ENCODE data around the gene TP53AIP1. TPM values are rescaled to one million over a fixed set of nuclear protein-coding genes. Genes with fewer than 3 reads are reported as not detected.
A peak's percentile ranks its signal among the peaks of the same experiment; 100 is the strongest.

Gene TP53AIP1
- total RNA-seq, 1 donor from 2014 or later: not detected

DNA sequence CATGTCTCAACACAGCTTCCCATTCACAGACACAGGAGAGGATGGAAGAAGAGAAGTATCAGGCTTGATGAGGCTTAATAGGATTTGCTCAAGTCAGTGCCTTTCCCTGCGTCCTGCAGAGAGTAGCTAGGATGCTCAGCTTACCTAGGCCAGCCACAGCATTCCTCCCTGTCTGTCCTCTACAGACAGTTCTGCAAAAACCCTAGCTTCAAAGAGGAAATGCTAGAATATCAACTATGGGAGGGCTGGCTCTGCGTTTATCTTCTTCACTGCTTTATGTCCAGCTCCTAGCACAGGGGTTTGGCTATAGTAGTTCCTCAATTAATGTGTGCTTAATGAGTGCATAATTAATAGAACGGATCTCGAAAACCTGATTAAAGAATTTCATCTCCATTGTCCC is 35.1 kb downstream of the TP53AIP1 start:
- Histone ChIP-seq H3K27ac (replicated peaks) (peak overlapping the region; percentile 36), H3K9me3 (replicated peaks) (no peaks in the 10 kb centered on the region), H3K27me3 (ENCODE audit: low read depth) (peaks cover 12% of the 10 kb centered on the region), H3K4me3 (no peak overlapping the region), H3K4me1 (peaks cover 43% of the 10 kb centered on the region), H3K36me3 (no peaks in the 10 kb centered on the region)
- intact Hi-C loops (cut with micrococcal nuclease): no loop called here
- no peak for DNase-seq
- TF ChIP-seq, protein P1, sequence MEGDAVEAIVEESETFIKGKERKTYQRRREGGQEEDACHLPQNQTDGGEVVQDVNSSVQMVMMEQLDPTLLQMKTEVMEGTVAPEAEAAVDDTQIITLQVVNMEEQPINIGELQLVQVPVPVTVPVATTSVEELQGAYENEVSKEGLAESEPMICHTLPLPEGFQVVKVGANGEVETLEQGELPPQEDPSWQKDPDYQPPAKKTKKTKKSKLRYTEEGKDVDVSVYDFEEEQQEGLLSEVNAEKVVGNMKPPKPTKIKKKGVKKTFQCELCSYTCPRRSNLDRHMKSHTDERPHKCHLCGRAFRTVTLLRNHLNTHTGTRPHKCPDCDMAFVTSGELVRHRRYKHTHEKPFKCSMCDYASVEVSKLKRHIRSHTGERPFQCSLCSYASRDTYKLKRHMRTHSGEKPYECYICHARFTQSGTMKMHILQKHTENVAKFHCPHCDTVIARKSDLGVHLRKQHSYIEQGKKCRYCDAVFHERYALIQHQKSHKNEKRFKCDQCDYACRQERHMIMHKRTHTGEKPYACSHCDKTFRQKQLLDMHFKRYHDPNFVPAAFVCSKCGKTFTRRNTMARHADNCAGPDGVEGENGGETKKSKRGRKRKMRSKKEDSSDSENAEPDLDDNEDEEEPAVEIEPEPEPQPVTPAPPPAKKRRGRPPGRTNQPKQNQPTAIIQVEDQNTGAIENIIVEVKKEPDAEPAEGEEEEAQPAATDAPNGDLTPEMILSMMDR (IDR thresholded peaks at IDR 0.05; ENCODE audit: borderline replicate concordance): no peak

DNA sequence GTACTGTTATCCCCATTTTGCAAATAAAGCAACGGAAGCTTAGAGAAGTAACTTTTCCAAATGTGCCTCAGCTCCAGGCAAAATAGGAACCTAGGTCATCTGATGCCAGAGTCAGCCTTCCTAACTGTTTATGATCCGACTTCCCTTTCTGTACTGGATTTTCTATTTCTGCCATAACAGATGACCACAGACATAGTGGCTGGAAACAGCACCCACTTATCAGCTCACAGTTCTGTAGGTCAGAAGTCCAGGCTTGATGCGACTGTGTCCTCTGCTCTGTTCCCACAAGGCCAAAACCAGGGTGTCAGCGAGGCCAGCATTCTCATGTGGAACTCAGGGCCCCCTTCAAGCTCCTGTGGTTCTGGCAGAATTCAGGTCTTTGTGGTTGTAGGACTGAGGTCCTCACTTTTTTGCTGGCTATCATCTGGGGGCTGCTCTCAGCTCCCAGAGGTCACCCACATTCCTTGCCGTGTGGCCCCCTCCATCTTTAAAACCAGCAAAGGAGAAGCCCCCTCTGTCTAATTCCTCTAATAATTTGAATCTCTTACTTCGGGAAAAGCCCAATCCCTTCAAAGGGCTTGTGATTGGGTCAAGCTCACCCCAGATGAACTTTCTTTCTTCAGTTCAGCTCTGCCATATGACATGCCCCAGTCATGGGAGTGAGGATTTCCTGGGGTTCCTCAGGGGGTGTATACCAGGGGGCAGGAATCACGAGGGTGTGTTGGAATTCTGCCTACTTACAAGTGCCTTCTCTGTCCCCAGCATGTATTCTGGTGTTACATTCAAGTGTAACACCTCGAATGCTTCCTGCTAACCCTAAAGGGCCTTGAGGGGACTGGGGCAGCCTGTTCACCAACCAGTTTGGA is 36.3 kb downstream of the TP53AIP1 start:
- no peak for DNase-seq
- Histone ChIP-seq H3K4me3 (peak overlapping the region; percentile 74), H3K27ac (replicated peaks) (peak overlapping the region; percentile 73), H3K9me3 (replicated peaks) (no peaks in the 10 kb centered on the region), H3K36me3 (no peaks in the 10 kb centered on the region), H3K27me3 (ENCODE audit: low read depth) (peaks cover 12% of the 10 kb centered on the region), H3K4me1 (peaks cover 43% of the 10 kb centered on the region)
- intact Hi-C loops (cut with micrococcal nuclease): no loop called here
- TF ChIP-seq, protein P1 (IDR thresholded peaks at IDR 0.05; ENCODE audit: borderline replicate concordance): no peak

- Histone ChIP-seq H3K4me1 (peaks cover 50% of the 10 kb centered on the region), H3K9me3 (replicated peaks) (no peaks in the 10 kb centered on the region), H3K4me3 (peak overlapping the region; percentile 74), H3K27me3 (ENCODE audit: low read depth) (peaks cover 12% of the 10 kb centered on the region), H3K27ac (replicated peaks) (peak overlapping the region; percentile 73), H3K36me3 (no peaks in the 10 kb centered on the region)
- TF ChIP-seq, protein P1 (IDR thresholded peaks at IDR 0.05; ENCODE audit: borderline replicate concordance): peak; percentile 59
- DNase-seq: no peak
- intact Hi-C loops (cut with micrococcal nuclease): no loop called here
Observed at GRCh38 chr11:128905345-128906184, 37.1 kb downstream of the TP53AIP1 start.

- peaks cover 12% of the 10 kb centered on the region for H3K27me3 ChIP-seq (ENCODE audit: low read depth)
- H3K4me1 ChIP-seq: peaks cover 58% of the 10 kb centered on the region
- intact Hi-C loops (cut with micrococcal nuclease): no loop called here
- peak overlapping the region; percentile 73 for H3K27ac ChIP-seq (replicated peaks)
- no peaks in the 10 kb centered on the region for H3K36me3 ChIP-seq
- TF ChIP-seq, protein P1 (IDR thresholded peaks at IDR 0.05; ENCODE audit: borderline replicate concordance): no peak
- peak; percentile 48 for DNase-seq
- H3K4me3 ChIP-seq: peak overlapping the region; percentile 74
- H3K9me3 ChIP-seq (replicated peaks): no peaks in the 10 kb centered on the region
Observed at GRCh38 chr11:128904656-128905344, 37.9 kb downstream of the TP53AIP1 start.

DNA sequence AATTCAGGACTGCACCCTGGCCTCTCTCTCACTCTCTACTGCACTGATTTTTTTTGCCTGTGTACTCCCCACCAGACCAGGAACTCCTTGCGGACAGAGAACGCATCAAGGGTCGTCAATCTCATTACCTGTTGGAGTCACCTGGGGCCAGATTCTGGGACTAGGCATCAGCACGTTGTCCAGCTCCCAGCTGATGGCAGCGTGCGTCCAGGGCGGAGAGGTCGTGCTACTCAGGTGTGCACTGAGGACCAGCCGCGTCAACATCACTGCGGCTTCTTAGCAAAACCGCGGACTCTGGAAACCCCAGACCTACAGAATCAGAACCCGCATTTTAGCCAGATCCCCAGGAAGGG is 38.4 kb downstream of the TP53AIP1 start:
- TF ChIP-seq, protein P1 (IDR thresholded peaks at IDR 0.05; ENCODE audit: borderline replicate concordance): no peak
- no peak for DNase-seq
- Histone ChIP-seq H3K27me3 (ENCODE audit: low read depth) (peaks cover 12% of the 10 kb centered on the region), H3K4me1 (peaks cover 58% of the 10 kb centered on the region), H3K36me3 (no peaks in the 10 kb centered on the region), H3K4me3 (peak overlapping the region; percentile 74), H3K9me3 (replicated peaks) (no peaks in the 10 kb centered on the region), H3K27ac (replicated peaks) (peak overlapping the region; percentile 73)
- intact Hi-C loops (cut with micrococcal nuclease): no loop called here

Data from left ventricle myocardium inferior (tissue), 1 donor.